ENCODE data around the gene MIER3. TPM values are rescaled to one million over a fixed set of nuclear protein-coding genes. Genes with fewer than 3 reads are reported as not detected.

Gene MIER3
- total and polyA plus RNA-seq, 9 of the 15 experiments (the other 6 are each of a cell fraction or from before 2014, with no cell fraction given), result 4.1 to 29.3 (median 13.0) TPM

DNA sequence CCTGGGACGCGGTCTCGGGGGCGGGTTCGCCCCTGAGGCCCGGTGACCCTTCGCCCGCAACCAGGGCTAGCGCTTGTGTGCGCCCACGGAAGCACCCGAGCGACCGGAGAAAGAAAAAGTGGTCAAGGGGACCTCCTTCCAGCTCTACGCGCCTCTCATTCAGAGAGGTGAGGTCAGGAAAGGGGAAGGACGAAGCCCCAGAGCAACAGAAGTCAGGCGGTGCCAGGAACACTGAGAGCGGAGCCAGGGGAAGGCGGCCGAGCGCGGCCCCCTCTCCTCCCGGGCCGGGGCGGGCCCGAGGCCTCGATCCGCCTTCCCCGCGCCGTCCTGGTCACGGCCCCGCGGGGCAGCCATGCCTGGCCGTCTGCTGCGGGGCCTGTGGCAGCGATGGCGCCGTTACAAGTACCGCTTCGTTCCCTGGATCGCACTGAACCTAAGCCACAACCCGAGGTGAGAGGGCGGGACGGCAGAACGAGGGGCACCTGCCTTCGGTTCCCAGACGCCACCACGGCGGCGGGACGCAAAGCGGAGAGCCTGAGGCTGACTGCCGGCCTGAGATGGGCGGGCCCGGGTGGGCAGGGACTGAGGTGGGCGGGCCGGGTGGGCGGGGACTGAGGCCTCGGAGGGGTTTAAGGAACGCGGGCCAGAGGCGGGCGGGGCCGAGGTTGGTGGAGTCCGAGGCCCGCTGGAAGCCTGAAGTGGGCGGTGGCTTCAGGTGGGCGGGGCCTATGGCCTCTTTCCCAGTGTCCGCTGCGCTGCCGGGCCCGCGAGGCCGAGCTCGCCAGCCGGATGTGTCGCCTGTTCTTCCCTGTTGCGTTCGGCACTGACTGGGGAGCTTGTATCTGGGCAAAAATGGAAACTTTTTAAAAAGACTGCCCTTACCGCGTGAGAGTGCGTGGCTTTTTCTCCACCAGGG lies 42.4 kb downstream of the MIER3 start, which contains the start of gene SETD9 (continued):
- TF ChIP-seq, protein P1, sequence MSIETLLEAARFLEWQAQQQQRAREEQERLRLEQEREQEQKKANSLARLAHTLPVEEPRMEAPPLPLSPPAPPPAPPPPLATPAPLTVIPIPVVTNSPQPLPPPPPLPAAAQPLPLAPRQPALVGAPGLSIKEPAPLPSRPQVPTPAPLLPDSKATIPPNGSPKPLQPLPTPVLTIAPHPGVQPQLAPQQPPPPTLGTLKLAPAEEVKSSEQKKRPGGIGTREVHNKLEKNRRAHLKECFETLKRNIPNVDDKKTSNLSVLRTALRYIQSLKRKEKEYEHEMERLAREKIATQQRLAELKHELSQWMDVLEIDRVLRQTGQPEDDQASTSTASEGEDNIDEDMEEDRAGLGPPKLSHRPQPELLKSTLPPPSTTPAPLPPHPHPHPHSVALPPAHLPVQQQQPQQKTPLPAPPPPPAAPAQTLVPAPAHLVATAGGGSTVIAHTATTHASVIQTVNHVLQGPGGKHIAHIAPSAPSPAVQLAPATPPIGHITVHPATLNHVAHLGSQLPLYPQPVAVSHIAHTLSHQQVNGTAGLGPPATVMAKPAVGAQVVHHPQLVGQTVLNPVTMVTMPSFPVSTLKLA (conservative IDR thresholded peaks at IDR 0.05), result peak; percentile 79 to 85; a peak in 2 of 4 replicates
- TF ChIP-seq CTBP1 (IDR thresholded peaks at IDR 0.05; ENCODE audit: borderline replicate concordance) (peak; percentile 82), ZC3H4 (CRISPR knock-in tag; IDR thresholded peaks at IDR 0.05; ENCODE audit: borderline replicate concordance) (no peak; the same call in 1 of the 2 replicates), KHSRP (IDR thresholded peaks at IDR 0.05) (no peak), RBM34 (IDR thresholded peaks at IDR 0.05; ENCODE audit: borderline replicate concordance, insufficient read depth, low read length) (no peak), ZNF586 (CRISPR knock-in tag; conservative IDR thresholded peaks at IDR 0.05) (no peak), SP2 (IDR thresholded peaks at IDR 0.05; ENCODE audit: extremely low read depth, low read depth, low read length, poor library complexity, severe bottlenecking) (no peak), PTRF (tag; IDR thresholded peaks at IDR 0.05) (no peak), RBM25 (IDR thresholded peaks at IDR 0.05; ENCODE audit: low read depth, low read length, severe bottlenecking) (no peak), BDP1 (IDR thresholded peaks at IDR 0.05; ENCODE audit: insufficient read depth, insufficient read length) (no peak), ELF4 (CRISPR knock-in tag; IDR thresholded peaks at IDR 0.05) (no peak), TEAD2 (tag; IDR thresholded peaks at IDR 0.05) (no peak), PHTF2 (CRISPR knock-in tag; IDR thresholded peaks at IDR 0.05) (no peak), KAT7 (CRISPR knock-in tag; IDR thresholded peaks at IDR 0.05; ENCODE audit: borderline replicate concordance) (peak; percentile 26; the same call in 1 of the 2 replicates), ZNF699 (CRISPR knock-in tag; IDR thresholded peaks at IDR 0.05; ENCODE audit: insufficient replicate concordance) (no peak), ZNF133 (CRISPR knock-in tag; IDR thresholded peaks at IDR 0.05) (no peak), MCM5 (IDR thresholded peaks at IDR 0.05; ENCODE audit: low read depth) (no peak), ZNF583 (CRISPR knock-in tag; IDR thresholded peaks at IDR 0.05) (no peak), CBFA2T2 (conservative IDR thresholded peaks at IDR 0.05) (no peak), PHB (CRISPR knock-in tag; IDR thresholded peaks at IDR 0.05) (no peak), ZNF165 (CRISPR knock-in tag; IDR thresholded peaks at IDR 0.05; ENCODE audit: borderline replicate concordance) (no peak)
- TF ChIP-seq, protein P2, sequence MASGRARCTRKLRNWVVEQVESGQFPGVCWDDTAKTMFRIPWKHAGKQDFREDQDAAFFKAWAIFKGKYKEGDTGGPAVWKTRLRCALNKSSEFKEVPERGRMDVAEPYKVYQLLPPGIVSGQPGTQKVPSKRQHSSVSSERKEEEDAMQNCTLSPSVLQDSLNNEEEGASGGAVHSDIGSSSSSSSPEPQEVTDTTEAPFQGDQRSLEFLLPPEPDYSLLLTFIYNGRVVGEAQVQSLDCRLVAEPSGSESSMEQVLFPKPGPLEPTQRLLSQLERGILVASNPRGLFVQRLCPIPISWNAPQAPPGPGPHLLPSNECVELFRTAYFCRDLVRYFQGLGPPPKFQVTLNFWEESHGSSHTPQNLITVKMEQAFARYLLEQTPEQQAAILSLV (tag; IDR thresholded peaks at IDR 0.05), result no peak
- TF ChIP-seq, protein P3, sequence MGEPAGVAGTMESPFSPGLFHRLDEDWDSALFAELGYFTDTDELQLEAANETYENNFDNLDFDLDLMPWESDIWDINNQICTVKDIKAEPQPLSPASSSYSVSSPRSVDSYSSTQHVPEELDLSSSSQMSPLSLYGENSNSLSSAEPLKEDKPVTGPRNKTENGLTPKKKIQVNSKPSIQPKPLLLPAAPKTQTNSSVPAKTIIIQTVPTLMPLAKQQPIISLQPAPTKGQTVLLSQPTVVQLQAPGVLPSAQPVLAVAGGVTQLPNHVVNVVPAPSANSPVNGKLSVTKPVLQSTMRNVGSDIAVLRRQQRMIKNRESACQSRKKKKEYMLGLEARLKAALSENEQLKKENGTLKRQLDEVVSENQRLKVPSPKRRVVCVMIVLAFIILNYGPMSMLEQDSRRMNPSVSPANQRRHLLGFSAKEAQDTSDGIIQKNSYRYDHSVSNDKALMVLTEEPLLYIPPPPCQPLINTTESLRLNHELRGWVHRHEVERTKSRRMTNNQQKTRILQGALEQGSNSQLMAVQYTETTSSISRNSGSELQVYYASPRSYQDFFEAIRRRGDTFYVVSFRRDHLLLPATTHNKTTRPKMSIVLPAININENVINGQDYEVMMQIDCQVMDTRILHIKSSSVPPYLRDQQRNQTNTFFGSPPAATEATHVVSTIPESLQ (CRISPR knock-in tag; IDR thresholded peaks at IDR 0.05), result no peak
- TF ChIP-seq, protein P4, sequence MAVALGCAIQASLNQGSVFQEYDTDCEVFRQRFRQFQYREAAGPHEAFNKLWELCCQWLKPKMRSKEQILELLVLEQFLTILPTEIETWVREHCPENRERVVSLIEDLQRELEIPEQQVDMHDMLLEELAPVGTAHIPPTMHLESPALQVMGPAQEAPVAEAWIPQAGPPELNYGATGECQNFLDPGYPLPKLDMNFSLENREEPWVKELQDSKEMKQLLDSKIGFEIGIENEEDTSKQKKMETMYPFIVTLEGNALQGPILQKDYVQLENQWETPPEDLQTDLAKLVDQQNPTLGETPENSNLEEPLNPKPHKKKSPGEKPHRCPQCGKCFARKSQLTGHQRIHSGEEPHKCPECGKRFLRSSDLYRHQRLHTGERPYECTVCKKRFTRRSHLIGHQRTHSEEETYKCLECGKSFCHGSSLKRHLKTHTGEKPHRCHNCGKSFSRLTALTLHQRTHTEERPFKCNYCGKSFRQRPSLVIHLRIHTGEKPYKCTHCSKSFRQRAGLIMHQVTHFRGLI (CRISPR knock-in tag; IDR thresholded peaks at IDR 0.05), result no peak
